Fibroblast of lung (primary cell): ENCODE data around the gene OCLN.
"Not testable (repeated sequence)": the region's sequence is repeated elsewhere in the genome, so short reads cannot be mapped to it uniquely, and the experiment has no call there.

ENCODE experiments used
- CTCF ChIP-seq, 2 donors: IDR thresholded peaks in 1 of 2; conservative IDR thresholded peaks in 1 of 2; 1 replicate in 1 of 2; 2 replicates in 1 of 2; pipeline ENCODE4 v1.5.1; 2011 to 2012; ENCODE audit warnings: low read length in 2 of 2, control low read depth in 1 of 2, inconsistent platforms in 1 of 2, low read depth in 1 of 2, mild to moderate bottlenecking in 1 of 2
- EZH2 ChIP-seq: IDR thresholded peaks from 2 replicates; pipeline ENCODE4 v1.5.1; 2012; ENCODE audit warnings: low read length, control low read depth, mild to moderate bottlenecking; ENCODE audit errors: missing control alignments

DNA sequence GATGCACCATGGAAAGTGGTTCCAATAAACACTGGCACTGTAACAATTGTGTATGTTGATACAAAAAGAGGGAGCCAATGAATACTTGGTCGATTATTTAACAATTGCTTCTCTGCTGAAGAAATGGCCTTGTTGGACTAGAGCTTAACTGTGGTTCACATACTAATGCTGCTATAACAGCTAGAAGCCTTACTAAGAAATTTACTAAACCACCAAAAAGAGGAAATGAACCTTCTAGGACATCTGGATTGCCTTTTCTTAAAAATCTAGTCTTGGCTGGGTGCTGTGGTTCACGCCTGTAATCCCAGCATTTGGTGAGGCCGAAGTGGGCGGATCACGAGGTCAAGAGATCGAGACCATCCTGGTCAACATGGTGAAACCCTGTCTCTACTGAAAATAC lies 109.4 kb downstream of the OCLN start:
- not testable (repeated sequence) for TF ChIP-seq CTCF (conservative IDR thresholded peaks at IDR 0.05 in 1 of 2, IDR thresholded peaks at IDR 0.05 in 1 of 2; ENCODE audit: low read depth in 1 of 2, low read length in 2 of 2); EZH2
